Right lobe of liver (tissue), 4 donors: ENCODE results near the gene COQ5.

Source experiments
- CTCF ChIP-seq, 4 donors: fragments of 200-600 bp in 3 of 4; fragments of 450-650 bp in 1 of 4; IDR thresholded peaks; one replicate each; pipeline versions ENCODE4 v1.5.1 to v1.8.0; 2016 to 2022; ENCODE audit warnings: antibody characterized with exemption in 4 of 4, mild to moderate bottlenecking in 2 of 4
- POLR2A ChIP-seq: fragments of 450-650 bp; IDR thresholded peaks from one replicate; pipeline ENCODE4 v1.6.1; 2017; ENCODE audit warnings: antibody characterized with exemption, mild to moderate bottlenecking
- donor health status: DM: no; HTN: no; CAD: no.
- donor health status: DM: no; HTN: no; CAD: no.
- donor health status: DM: no; HTN: yes; CAD: no.

- TF ChIP-seq POLR2A (no peak), CTCF (IDR thresholded peaks at IDR 0.05) (no peak)
Observed at GRCh38 chr12:120557589-120557988, 28.6 kb upstream of the COQ5 start.
